HCT116 (cell line): Measurements from ENCODE around the gene COL5A1.

ENCODE experiments used
- CEBPB ChIP-seq: IDR thresholded peaks from 2 replicates; pipeline ENCODE4 v1.6.1; 2012; ENCODE audit warnings: low read depth
- TF ChIP-seq, protein P1 (sequence below), 3 experiments: fragments of 200-600 bp in 1 of 3; sonication (generic) in 1 of 3; IDR thresholded peaks in 2 of 3; conservative IDR thresholded peaks in 1 of 3; 2 replicates each; pipeline ENCODE4 v1.5.1; 2012 to 2017; ENCODE audit warnings: low read depth in 2 of 3, low read length in 2 of 3, antibody characterized with exemption in 1 of 3, borderline replicate concordance in 1 of 3, control low read depth in 1 of 3, mild to moderate bottlenecking in 1 of 3, mixed read lengths in 1 of 3, mixed run types in 1 of 3, moderate library complexity in 1 of 3; ENCODE audit not compliant: insufficient read depth in 1 of 3

DNA sequence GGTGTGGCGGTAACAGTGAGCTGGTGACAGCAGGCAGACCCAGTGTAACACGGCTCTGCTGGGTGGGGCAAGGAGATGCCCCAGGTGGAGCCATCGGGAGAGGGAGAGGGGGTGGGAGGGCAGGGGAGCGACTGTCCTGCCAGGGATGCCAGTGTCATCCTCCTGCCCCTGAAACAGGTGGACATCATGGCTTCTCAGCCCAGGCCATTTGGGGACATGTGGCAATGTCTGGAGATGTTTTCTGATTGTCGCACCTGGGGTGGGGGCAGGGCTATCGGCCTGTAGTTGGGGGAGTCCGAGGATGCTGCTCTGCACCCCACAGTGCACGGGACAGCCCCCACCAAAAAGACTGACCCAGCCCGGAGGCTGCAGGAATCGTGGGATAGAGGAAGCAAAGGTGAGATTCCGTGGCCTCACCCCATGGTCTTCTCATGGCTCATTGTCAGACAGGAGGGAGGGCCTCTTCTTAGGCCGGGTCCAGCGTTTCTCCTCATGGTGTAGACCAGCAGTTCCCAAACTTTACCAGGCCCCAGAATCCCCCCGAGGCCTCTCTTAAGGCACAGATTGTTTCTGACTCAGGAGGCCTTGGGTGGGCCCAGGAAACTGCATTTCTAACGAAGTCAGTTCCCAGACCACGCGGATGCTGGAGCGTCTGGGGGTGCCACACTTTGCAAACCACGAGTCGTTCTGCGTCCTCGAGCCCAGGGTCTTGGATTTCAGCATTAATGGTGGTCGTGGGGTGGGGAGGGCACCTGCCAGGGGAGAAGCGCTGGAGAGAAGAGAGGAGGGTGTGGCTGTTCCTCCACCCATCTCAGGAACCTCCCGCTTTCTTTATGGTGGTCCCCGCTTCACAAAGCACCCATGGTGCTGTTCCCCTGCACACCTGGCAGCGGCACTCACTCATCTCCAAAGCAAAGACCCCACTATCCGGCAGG lies 11.0 kb downstream of the COL5A1 start:
- TF ChIP-seq, protein P1, sequence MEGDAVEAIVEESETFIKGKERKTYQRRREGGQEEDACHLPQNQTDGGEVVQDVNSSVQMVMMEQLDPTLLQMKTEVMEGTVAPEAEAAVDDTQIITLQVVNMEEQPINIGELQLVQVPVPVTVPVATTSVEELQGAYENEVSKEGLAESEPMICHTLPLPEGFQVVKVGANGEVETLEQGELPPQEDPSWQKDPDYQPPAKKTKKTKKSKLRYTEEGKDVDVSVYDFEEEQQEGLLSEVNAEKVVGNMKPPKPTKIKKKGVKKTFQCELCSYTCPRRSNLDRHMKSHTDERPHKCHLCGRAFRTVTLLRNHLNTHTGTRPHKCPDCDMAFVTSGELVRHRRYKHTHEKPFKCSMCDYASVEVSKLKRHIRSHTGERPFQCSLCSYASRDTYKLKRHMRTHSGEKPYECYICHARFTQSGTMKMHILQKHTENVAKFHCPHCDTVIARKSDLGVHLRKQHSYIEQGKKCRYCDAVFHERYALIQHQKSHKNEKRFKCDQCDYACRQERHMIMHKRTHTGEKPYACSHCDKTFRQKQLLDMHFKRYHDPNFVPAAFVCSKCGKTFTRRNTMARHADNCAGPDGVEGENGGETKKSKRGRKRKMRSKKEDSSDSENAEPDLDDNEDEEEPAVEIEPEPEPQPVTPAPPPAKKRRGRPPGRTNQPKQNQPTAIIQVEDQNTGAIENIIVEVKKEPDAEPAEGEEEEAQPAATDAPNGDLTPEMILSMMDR (IDR thresholded peaks at IDR 0.05 in 2 of 3, conservative IDR thresholded peaks at IDR 0.05 in 1 of 3; ENCODE audit: borderline replicate concordance in 1 of 3, insufficient read depth in 1 of 3, low read depth in 2 of 3, low read length in 2 of 3), result no peak
- no peak for TF ChIP-seq CEBPB
